ENCODE data around the gene DHX9. TPM values are rescaled to one million over a fixed set of nuclear protein-coding genes. Genes with fewer than 3 reads are reported as not detected.

Gene DHX9
- total RNA-seq, 1 experiment from 2014 or later, result 241 TPM

GRCh38 chr1:182917378-182917777 is 78.2 kb downstream of the DHX9 start:
- DNase-seq, result peak; percentile 28
- no peak overlapping the region for H3K4me3 ChIP-seq

DNA sequence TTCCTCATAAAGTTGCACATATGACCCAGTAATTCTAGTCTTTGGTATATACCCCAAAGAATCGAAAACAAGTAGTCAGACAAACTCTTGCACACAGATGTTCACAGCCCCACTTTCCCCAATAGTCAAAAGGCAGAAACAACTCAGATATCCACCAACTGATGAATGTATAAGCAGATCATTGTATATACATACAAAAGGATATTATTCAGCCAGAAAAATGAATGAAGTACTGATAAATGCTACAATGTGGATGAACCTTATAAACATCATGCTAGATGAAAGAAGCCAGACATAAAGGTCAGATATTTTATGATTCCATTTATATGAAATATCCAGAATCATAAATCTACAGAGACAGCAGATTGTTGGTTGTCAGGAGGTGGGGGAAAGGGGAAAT is 86.5 kb downstream of the DHX9 start:
- Histone ChIP-seq H3K27me3 (no peaks in the 10 kb centered on the region), H3K4me3 (no peak overlapping the region), H3K9me3 (no peaks in the 10 kb centered on the region), H3K36me3 (no peaks in the 10 kb centered on the region)
- no peak for DNase-seq

More at GRCh38 chr1:182917378-182917777, 78.2 kb downstream of the DHX9 start:
- Histone ChIP-seq H3K27me3 (no peaks in the 10 kb centered on the region), H3K9me3 (peaks cover 15% of the 10 kb centered on the region), H3K36me3 (no peaks in the 10 kb centered on the region)

DNA sequence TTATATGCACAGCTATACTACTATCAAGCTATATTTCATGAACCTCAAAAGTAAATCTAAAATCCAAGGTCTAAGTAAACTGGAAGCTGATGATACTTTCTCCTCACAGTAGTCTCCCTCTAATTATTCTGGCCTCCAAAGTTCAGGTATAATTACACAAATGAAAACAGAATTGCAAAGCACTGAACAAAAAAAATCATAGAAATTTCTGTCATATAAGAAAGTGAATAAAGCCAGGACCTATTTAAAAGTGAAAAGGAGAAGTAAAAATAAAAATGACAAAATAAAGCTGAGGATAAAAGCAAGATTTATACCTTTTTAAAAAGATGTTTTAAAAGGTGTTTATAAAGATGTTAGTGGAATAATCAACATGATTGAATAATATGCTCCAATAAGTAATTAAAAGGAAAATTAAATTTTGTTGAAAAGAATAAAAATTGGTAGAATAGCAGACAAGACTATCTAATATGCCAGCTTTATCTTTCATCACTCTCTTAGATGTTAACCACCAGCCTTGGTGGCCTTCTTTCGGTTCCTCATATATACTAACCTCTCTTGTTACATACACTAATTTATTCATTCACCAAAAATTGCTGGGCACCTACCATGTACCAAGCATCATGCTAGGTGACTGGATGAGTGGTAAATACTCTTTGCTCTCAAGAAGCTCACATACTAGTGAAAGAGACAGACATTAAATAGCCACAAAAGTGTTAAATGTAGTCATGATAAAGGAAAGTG is 88.7 kb downstream of the DHX9 start:
- H3K36me3 ChIP-seq, result no peaks in the 10 kb centered on the region
- no peak for DNase-seq
- H3K9me3 ChIP-seq, result no peaks in the 10 kb centered on the region
- no peaks in the 10 kb centered on the region for H3K27me3 ChIP-seq
- no peak overlapping the region for H3K4me3 ChIP-seq

DNA sequence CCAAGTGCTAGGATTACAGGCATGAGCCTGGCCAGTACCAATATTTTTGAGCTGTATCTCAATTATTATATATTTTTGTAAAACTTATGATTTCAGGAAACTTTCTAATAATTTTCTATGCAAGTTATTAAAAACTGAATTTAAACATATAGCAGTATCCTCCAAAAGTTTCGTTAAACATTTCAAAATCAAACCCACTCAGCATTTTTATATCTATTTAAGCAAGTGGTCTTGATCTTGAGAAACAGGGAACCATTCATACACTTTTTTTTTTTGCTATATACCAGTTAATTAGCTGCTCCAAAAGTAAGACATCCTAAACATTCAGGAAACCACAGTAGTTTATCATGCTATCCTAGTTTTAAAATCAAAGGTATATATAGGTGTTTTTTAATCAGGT is 91.8 kb downstream of the DHX9 start:
- Histone ChIP-seq H3K36me3 (no peaks in the 10 kb centered on the region), H3K4me3 (no peak overlapping the region), H3K9me3 (peaks cover 6% of the 10 kb centered on the region), H3K27me3 (no peaks in the 10 kb centered on the region)
- DNase-seq, result no peak

DNA sequence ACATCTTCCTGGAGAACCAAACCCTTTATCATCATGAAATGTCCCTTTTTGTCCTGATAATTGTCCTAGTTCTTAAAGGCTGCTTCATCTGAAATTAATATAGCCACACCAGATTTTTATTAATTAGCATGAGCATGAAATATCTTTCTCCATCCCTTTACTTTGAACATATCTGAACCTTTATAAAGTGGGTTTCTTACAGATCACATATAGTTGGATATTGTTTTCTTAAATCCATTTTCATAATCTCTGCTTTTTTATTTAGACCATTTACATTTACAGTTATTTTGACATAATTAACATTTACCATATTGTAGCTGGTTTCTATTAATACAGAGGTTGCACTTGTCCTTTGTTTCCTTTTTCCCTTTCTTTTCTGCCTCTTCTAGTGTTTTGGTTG is 96.6 kb downstream of the DHX9 start:
- no peak for DNase-seq
- Histone ChIP-seq H3K36me3 (no peaks in the 10 kb centered on the region), H3K4me3 (no peak overlapping the region), H3K27me3 (no peaks in the 10 kb centered on the region), H3K9me3 (peaks cover 6% of the 10 kb centered on the region)

Other genes starting within 250 kb of the DHX9 start
- gene RGS16, start 235.0 kb upstream of the DHX9 start, total RNA-seq (2014; rRNA removed; shearing (Covaris generic); ENCODE audit: low replicate concordance), result 0.40 TPM in 1 of 2 replicates, not detected in the other
- not detected in 2 replicates for gene RGS8, start 154.8 kb upstream of the DHX9 start, total RNA-seq (2014; rRNA removed; shearing (Covaris generic); ENCODE audit: low replicate concordance)
- 2.3 and 6.8 TPM in 2 replicates for gene NPL, start 49.6 kb upstream of the DHX9 start, total RNA-seq (2014; rRNA removed; shearing (Covaris generic); ENCODE audit: low replicate concordance)
- not detected in 2 replicates for gene SHCBP1L, start 113.8 kb downstream of the DHX9 start, total RNA-seq (2014; rRNA removed; shearing (Covaris generic); ENCODE audit: low replicate concordance)
- 59.6 and 65.0 TPM in 2 replicates for gene LAMC1, start 184.1 kb downstream of the DHX9 start, total RNA-seq (2014; rRNA removed; shearing (Covaris generic); ENCODE audit: low replicate concordance)